HG02938 (cell line): ENCODE data around the gene ANO8.
"Not testable (repeated sequence)": the region's sequence is repeated elsewhere in the genome, so short reads cannot be mapped to it uniquely, and the experiment has no call there.

ENCODE experiments used
- ATAC-seq: cut with Tn5 transposase; IDR thresholded peaks from one replicate; pipeline ENCODE4 v1.9.1; 2021; ENCODE audit warnings: mild to moderate bottlenecking, moderate library complexity; ENCODE audit not compliant: unreplicated experiment

ANO8 gene

GRCh38 chr19:17334414-17335409 lies at the start of gene ANO8:
Gene ANO8, minus strand, starts transcription at chr19:17334855. Its CDS starts 185 bp downstream, at chr19:17334670.
- no peak for ATAC-seq

GRCh38 chr19:17380426-17381138 lies 45.9 kb upstream of the ANO8 start:
- ATAC-seq = no peak

GRCh38 chr19:17379221-17379631 lies 44.6 kb upstream of the ANO8 start:
- no peak for ATAC-seq

- no peak for ATAC-seq
Measured at GRCh38 chr19:17378271-17378670, 43.6 kb upstream of the ANO8 start.

- no peak for ATAC-seq
Measured at GRCh38 chr19:17376935-17377600, 42.4 kb upstream of the ANO8 start, which contains the start of gene PLVAP. Gene PLVAP, minus strand, starts transcription at chr19:17377342. Its CDS starts 54 bp downstream, at chr19:17377288.

GRCh38 chr19:17370026-17370587 lies 35.5 kb upstream of the ANO8 start:
- ATAC-seq = peak; percentile 75

GRCh38 chr19:17365361-17365760 lies 30.7 kb upstream of the ANO8 start:
- no peak for ATAC-seq

GRCh38 chr19:17363852-17364605 lies 29.4 kb upstream of the ANO8 start:
- not testable (repeated sequence) for ATAC-seq

- no peak for ATAC-seq
Measured at GRCh38 chr19:17359905-17360800, 25.5 kb upstream of the ANO8 start.

GRCh38 chr19:17358395-17358794 lies 23.7 kb upstream of the ANO8 start:
- ATAC-seq = no peak

GRCh38 chr19:17357724-17358123 lies 23.1 kb upstream of the ANO8 start:
- ATAC-seq = no peak

GRCh38 chr19:17357078-17357666 lies 22.5 kb upstream of the ANO8 start:
- no peak for ATAC-seq

GRCh38 chr19:17353386-17353785 lies 18.7 kb upstream of the ANO8 start:
- ATAC-seq = no peak

- no peak for ATAC-seq
Measured at GRCh38 chr19:17352608-17353280, 18.1 kb upstream of the ANO8 start.

- ATAC-seq = no peak
Measured at GRCh38 chr19:17351815-17352435, 17.3 kb upstream of the ANO8 start.

GRCh38 chr19:17348700-17349099 lies 14.0 kb upstream of the ANO8 start:
- ATAC-seq = no peak

GRCh38 chr19:17347877-17348276 lies 13.2 kb upstream of the ANO8 start:
- ATAC-seq = no peak

GRCh38 chr19:17347361-17347760 lies 12.7 kb upstream of the ANO8 start:
- ATAC-seq = no peak
